Fibroblast of lung (primary cell): Measurements from ENCODE around the gene TMC6.

Experiments used
- EZH2 ChIP-seq: IDR thresholded peaks from 2 replicates; pipeline ENCODE4 v1.5.1; 2012; ENCODE audit warnings: low read length, control low read depth, mild to moderate bottlenecking; ENCODE audit errors: missing control alignments
- TF ChIP-seq, protein P1 (sequence below), 2 donors: IDR thresholded peaks in 1 of 2; conservative IDR thresholded peaks in 1 of 2; 1 replicate in 1 of 2; 2 replicates in 1 of 2; pipeline ENCODE4 v1.5.1; 2011 to 2012; ENCODE audit warnings: low read length in 2 of 2, control low read depth in 1 of 2, inconsistent platforms in 1 of 2, low read depth in 1 of 2, mild to moderate bottlenecking in 1 of 2

DNA sequence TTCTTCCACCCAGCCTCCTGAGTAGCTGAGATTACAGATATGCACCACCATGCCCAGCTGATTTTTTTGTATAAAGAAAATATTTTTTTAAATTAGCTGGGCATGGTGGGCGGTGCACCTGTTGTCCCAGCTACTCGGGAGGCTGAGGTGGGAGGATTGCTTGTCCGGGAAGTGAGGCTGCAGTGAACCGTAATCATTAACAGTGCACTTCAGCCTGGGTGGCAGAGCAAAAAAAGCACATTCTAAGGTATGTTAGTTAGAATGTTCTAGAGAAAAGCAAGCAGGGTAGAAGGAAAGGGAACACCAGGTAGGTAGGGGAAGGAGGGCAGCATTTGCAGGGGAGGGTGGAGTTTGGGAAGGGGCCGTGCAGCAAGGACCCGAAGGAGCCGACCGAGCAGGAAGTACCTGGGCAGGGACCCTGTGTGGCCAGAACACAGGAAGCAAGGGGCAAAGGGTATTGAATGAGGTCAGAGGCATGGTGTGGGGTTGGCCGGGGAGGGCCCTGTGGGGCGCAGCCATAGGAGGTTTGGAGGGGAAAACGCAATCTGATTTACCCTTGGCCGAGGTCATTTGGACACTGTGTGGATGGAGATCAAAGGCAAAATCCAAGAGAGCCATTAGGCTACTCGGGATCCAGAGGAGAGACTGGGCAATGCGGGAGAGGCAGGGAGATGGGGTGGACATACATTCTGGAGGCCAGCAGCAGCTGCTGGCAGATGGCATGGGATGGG lies 19.9 kb upstream of the TMC6 start:
- TF ChIP-seq, protein P1, sequence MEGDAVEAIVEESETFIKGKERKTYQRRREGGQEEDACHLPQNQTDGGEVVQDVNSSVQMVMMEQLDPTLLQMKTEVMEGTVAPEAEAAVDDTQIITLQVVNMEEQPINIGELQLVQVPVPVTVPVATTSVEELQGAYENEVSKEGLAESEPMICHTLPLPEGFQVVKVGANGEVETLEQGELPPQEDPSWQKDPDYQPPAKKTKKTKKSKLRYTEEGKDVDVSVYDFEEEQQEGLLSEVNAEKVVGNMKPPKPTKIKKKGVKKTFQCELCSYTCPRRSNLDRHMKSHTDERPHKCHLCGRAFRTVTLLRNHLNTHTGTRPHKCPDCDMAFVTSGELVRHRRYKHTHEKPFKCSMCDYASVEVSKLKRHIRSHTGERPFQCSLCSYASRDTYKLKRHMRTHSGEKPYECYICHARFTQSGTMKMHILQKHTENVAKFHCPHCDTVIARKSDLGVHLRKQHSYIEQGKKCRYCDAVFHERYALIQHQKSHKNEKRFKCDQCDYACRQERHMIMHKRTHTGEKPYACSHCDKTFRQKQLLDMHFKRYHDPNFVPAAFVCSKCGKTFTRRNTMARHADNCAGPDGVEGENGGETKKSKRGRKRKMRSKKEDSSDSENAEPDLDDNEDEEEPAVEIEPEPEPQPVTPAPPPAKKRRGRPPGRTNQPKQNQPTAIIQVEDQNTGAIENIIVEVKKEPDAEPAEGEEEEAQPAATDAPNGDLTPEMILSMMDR (conservative IDR thresholded peaks at IDR 0.05 in 1 of 2, IDR thresholded peaks at IDR 0.05 in 1 of 2; ENCODE audit: low read depth in 1 of 2, low read length in 2 of 2): no peak
- no peak for TF ChIP-seq EZH2
